Amniotic epithelial cell (primary cell): ENCODE measurements around the gene GATA6.

ENCODE experiments used
- DNase-seq: peaks from one replicate; pipeline ENCODE4 v3.0.0-alpha.2; 2010; ENCODE audit warnings: low read depth

The GATA6 gene

DNA sequence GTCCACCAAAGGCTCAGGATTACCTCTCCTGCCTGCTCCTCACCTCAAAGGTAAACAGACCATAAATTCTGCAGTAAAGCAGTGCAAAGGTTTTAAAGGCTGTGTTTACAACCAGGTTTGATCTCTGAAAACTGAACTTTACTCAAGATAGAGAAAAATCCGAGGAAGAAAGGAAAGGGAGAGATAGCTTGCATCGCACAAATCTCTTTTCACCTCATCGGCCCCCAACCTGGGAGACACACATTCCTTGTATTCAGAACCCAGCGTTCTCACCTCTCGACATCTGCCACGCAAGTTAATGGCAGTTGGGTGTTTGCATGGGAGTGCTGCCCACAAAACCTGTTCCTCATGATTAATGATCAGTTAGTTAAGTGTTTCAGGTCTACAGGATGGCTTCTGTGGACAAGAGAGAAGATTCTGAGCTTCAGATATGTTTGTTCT, 72.6 kb downstream of the GATA6 start:
- DNase-seq = no peak

- DNase-seq = no peak
These were observed 74.1 kb downstream of the GATA6 start for GRCh38 chr18:22243513-22243912.

- DNase-seq = no peak
These were observed 80.6 kb downstream of the GATA6 start for GRCh38 chr18:22250026-22250425.

DNA sequence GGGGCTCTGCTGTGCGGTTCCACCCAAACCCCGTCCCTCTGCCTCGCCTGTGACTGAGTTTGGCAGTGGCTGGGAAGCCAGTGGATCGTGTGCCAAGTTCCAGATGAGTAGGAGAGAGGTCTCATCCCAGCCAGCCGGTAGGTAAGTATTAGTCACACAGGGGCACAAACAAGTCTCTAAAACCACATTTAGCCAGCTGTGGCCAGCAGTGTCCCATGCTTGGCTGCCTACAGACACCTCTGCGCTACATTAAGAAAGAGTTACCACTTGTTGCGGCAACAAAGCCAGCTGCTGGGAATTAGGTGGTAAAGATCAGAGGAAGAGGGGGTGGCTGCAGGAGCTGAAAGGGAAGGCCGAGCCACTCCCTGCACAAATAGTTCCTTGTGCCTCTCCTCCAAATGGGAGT, 81.2 kb downstream of the GATA6 start:
- DNase-seq = no peak
